ENCODE data around the gene LDHD. TPM values are rescaled to one million over a fixed set of nuclear protein-coding genes. Genes with fewer than 3 reads are reported as not detected.

LDHD gene
- total and polyA plus RNA-seq, 9 of the 15 experiments (the other 6 are each of a cell fraction or from before 2014, with no cell fraction given) = 0.19 to 0.86 (median 0.54) TPM; not detected in 3

- TF ChIP-seq HDAC1 (IDR thresholded peaks at IDR 0.05) (peak in 1 of 2 experiments; percentile 45; a peak in 1 of 4 replicates), ATF1 (CRISPR knock-in tag; IDR thresholded peaks at IDR 0.05) (no peak), ATF1 (tag; IDR thresholded peaks at IDR 0.05) (no peak), ZEB2 (IDR thresholded peaks at IDR 0.05) (peak; percentile 95), ARID3A (IDR thresholded peaks at IDR 0.05; ENCODE audit: borderline replicate concordance, low read depth, low read length) (no peak), LEF1 (IDR thresholded peaks at IDR 0.05) (peak; percentile 61; the same call in 1 of the 2 replicates), RFX5 (IDR thresholded peaks at IDR 0.05; ENCODE audit: low read depth, low read length) (no peak), ZNF785 (CRISPR knock-in tag; IDR thresholded peaks at IDR 0.05) (no peak), EHMT2 (IDR thresholded peaks at IDR 0.05) (no peak), ZBTB33 (CRISPR knock-in tag; IDR thresholded peaks at IDR 0.05) (peak; percentile 37; the same call in 1 of the 2 replicates), CHD7 (IDR thresholded peaks at IDR 0.05; ENCODE audit: low read depth, low read length) (no peak), ELF2 (CRISPR knock-in tag; IDR thresholded peaks at IDR 0.05) (no peak), KDM1A (IDR thresholded peaks at IDR 0.05) (peak; percentile 25 to 30; a peak in 1 of 4 replicates), SP1 (CRISPR knock-in tag; IDR thresholded peaks at IDR 0.05) (no peak), CBX1 (IDR thresholded peaks at IDR 0.05; ENCODE audit: low read depth) (peak; percentile 94)
Observed at GRCh38 chr16:75121949-75122568, 5.5 kb upstream of the LDHD start (continued).
